Neural cell (in vitro differentiated cells): ENCODE data around the gene TNNT3.

Source experiments
- CTCF ChIP-seq: fragments of 450-650 bp; IDR thresholded peaks from 2 replicates; pipeline ENCODE4 v1.5.1; 2014; ENCODE audit warnings: antibody characterized with exemption, mild to moderate bottlenecking, moderate library complexity; ENCODE audit not compliant: poor library complexity, severe bottlenecking
- EZH2 ChIP-seq: fragments of 200-600, 300-800 bp; shearing (Covaris generic), sonication (generic); IDR thresholded peaks from 2 replicates; pipeline ENCODE4 v1.6.1; 2014; ENCODE audit warnings: antibody characterized with exemption, low read length, borderline replicate concordance, mild to moderate bottlenecking; ENCODE audit not compliant: insufficient read depth, poor library complexity, severe bottlenecking
- REST ChIP-seq: IDR thresholded peaks from 2 replicates; pipeline ENCODE4 v1.6.1; 2012; ENCODE audit warnings: borderline replicate concordance
- SMC3 ChIP-seq: fragments of 450-650 bp; conservative IDR thresholded peaks from 2 replicates; pipeline ENCODE4 v1.6.1; 2014; ENCODE audit warnings: antibody characterized with exemption, mild to moderate bottlenecking, moderate library complexity; ENCODE audit not compliant: poor library complexity

DNA sequence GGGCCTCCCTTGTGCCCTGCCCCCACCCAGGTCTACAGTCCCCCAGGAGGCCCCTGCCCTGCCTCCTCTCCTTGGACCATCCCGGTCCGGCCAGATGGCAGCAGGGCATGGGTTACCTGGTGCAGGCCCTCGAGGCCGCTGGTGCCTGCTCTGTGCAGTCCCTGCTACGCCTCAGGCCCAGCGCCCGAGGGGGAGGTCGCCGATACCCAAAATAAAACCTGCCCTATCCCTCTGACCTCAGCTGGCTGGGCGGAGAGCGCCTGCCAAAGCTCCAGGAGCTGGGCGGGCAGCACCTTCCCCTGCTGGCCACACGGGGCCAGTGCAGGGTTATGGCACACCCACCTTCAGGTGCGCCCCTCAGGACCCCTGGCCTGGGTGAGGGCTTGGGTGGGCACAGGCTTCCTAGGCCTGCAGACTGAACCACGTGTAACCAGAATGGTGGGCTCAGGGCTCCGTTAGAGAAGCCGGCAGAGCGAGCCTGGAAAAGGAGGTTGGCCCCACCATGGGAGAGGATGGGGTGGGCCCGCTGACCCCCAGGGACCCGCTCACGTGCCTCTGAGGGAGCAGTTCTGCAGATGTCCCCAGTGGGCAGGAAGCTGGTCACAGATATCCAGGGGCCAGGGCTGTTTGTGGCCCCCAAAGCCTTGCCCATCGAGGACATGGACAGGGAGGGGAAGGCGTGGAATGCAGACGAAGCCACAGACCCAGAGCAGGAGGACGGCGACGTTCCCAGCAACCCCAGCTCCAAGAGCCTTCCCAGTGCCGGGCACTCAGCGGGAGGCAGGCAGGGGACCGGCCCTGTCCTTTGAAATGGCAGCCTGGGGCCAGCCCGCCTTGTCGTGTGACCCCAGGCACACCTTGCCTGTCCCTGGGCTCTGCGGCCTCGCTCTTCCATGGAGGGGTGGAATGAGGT lies 1.7 kb upstream of the TNNT3 start:
- TF ChIP-seq CTCF (no peak), EZH2 (no peak), SMC3 (no peak), REST (no peak)
